GM12891 (cell line): ENCODE measurements around the gene KRT77.

Experiments
- POLR2A ChIP-seq: IDR thresholded peaks from 2 replicates; pipeline ENCODE4 v1.6.1; 2011; ENCODE audit warnings: low read depth, low read length, control low read depth
- POLR2AphosphoS5 ChIP-seq: IDR thresholded peaks from 2 replicates; pipeline ENCODE4 v1.6.1; 2011; ENCODE audit warnings: low read depth, low read length, control low read depth
- SPI1 ChIP-seq: IDR thresholded peaks from 2 replicates; pipeline ENCODE4 v1.6.1; 2011; ENCODE audit warnings: low read depth, low read length, control low read depth

DNA sequence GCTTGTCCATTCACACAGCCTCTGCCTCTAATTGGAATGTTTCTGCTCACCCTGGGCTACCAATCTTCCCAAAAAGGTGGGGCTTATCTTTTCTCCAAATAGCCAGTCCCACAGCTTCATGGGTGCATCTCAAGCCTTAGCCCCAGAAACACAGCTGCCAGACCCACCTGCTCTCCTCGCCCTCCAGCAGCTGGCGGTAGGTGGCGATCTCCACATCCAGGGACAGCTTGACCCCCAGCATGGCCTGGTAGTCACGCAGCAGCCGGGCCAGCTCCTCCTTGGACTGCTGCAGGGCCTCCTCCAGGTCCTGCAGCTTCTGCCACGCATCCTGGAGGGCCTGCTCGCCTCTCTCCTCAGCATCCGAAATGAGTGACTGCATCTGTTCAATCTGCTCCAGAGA is 11.1 kb downstream of the KRT77 start:
- no peak for TF ChIP-seq POLR2A
- no peak for TF ChIP-seq POLR2AphosphoS5
- TF ChIP-seq SPI1 = no peak
